Karpas-422 (cell line): ENCODE measurements around the gene COL25A1. TPM values are rescaled to one million over a fixed set of nuclear protein-coding genes. Genes with fewer than 3 reads are reported as not detected.

ENCODE experiments used
- DNase-seq: peaks from one replicate; pipeline ENCODE4 v3.0.0-alpha.2; 2015
- H2AFZ ChIP-seq: fragments of 200-600 bp; sonication (generic); 2 replicates; pipeline ENCODE4 v1.6.1; 2014; ENCODE audit warnings: antibody characterized with exemption, low read length, mixed read lengths
- H3K27ac ChIP-seq: fragments of 200-600 bp; sonication (generic); 2 replicates; pipeline ENCODE4 v1.5.1; 2014; ENCODE audit warnings: mild to moderate bottlenecking, low read length, moderate library complexity
- H3K27me3 ChIP-seq: fragments of 200-600 bp; sonication (generic); 2 replicates; pipeline ENCODE4 v1.6.1; 2014; ENCODE audit warnings: low read length, mixed read lengths
- H3K36me3 ChIP-seq: fragments of 200-600 bp; sonication (generic); 2 replicates; pipeline ENCODE4 v1.6.1; 2014; ENCODE audit warnings: low read length, mixed read lengths; ENCODE audit not compliant: insufficient read depth
- H3K4me1 ChIP-seq: fragments of 200-600 bp; sonication (generic); 2 replicates; pipeline ENCODE4 v1.6.1; 2014; ENCODE audit warnings: mild to moderate bottlenecking, low read length, mixed read lengths
- H3K4me2 ChIP-seq: fragments of 200-600 bp; sonication (generic); 2 replicates; pipeline ENCODE4 v1.6.1; 2014; ENCODE audit warnings: low read length, low read depth, mild to moderate bottlenecking; ENCODE audit not compliant: poor library complexity, severe bottlenecking
- H3K4me3 ChIP-seq: fragments of 200-600 bp; sonication (generic); 2 replicates; pipeline ENCODE4 v1.5.1; 2014; ENCODE audit warnings: mild to moderate bottlenecking, antibody characterized with exemption, low read length, mixed read lengths
- H3K79me2 ChIP-seq: fragments of 200-600 bp; sonication (generic); 2 replicates; pipeline ENCODE4 v1.6.1; 2014; ENCODE audit warnings: mild to moderate bottlenecking, low read length, mixed read lengths
- H3K9ac ChIP-seq: fragments of 200-600 bp; sonication (generic); 2 replicates; pipeline ENCODE4 v1.6.0; 2014; ENCODE audit warnings: low read length
- H3K9me2 ChIP-seq: fragments of 200-600 bp; sonication (generic), shearing (Covaris generic); replicated peaks from 2 replicates; pipeline ENCODE4 v1.6.0; 2014; ENCODE audit warnings: mild to moderate bottlenecking, low read length, moderate library complexity; ENCODE audit not compliant: insufficient read depth
- H3K9me3 ChIP-seq: fragments of 300-700, 200-600 bp; sonication (generic); 2 replicates; pipeline ENCODE4 v1.6.1; 2014; ENCODE audit warnings: low read length, mixed read lengths
- H4K20me1 ChIP-seq: fragments of 200-600 bp; sonication (generic); 2 replicates; pipeline ENCODE4 v1.6.1; 2014; ENCODE audit warnings: mild to moderate bottlenecking, antibody characterized with exemption, low read length, low read depth; ENCODE audit not compliant: insufficient read depth
- total RNA-seq: library from RNA; depleted of rRNA; stranded (reverse); fragments of >200 nt; shearing (Covaris generic); gene quantifications from 2 replicates; pipeline ENCODE4 v1.2.3, GENCODE V29; 2014; ENCODE audit warnings: low replicate concordance

The COL25A1 gene
- total RNA-seq, 1 experiment from 2014 or later, result not detected

DNA sequence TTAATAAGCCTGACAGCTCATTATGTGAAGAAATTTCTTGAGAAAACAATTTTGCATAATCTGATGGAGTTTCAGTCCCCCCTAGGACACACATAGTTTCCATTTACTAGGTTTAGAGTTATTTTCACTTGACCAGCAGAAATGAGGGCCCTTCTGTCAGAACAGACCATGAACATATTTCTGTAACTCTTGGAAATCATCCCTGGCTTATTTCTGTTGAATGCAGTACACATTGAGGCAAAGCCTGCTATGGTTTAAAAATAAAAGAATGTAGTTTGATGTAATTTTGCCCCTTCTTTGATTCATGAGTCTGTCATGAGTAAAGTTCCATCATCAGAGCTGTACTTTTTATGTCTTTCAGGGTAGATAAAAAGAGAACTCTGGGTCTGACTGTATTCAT, 435.0 kb downstream of the COL25A1 start:
- H2AFZ ChIP-seq, result no peak overlapping the region
- H3K27ac ChIP-seq, result no peak overlapping the region
- H4K20me1 ChIP-seq, result no peaks in the 10 kb centered on the region
- H3K9ac ChIP-seq, result no peak overlapping the region
- H3K9me3 ChIP-seq, result no peaks in the 10 kb centered on the region
- no peak overlapping the region for H3K4me2 ChIP-seq
- no peak overlapping the region for H3K4me3 ChIP-seq
- no peak for DNase-seq
- no peaks in the 10 kb centered on the region for H3K9me2 ChIP-seq
- no peaks in the 10 kb centered on the region for H3K4me1 ChIP-seq
- H3K36me3 ChIP-seq, result no peaks in the 10 kb centered on the region
- H3K79me2 ChIP-seq, result no peaks in the 10 kb centered on the region
- H3K27me3 ChIP-seq, result no peaks in the 10 kb centered on the region

DNA sequence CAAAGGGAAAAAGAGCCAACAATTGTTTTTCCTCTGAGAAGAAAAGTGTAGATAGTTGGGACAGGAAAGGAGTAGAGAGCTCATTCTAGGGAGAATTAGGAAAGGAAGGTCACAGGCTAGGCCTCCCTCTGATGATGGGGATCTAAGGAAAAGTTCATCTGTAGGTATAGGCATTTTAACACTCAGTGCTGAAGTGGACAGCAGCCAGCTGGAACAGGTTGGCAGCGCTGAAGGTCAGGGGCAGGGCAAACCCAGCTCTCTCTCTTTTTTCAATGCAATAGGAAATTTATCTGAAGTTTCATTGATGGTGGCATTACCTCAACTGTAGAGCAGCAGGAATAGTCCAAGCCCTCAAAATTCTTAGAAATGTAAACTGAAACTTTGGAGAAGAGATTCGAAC, 441.1 kb downstream of the COL25A1 start:
- H3K4me1 ChIP-seq, result no peaks in the 10 kb centered on the region
- no peak overlapping the region for H2AFZ ChIP-seq
- H3K79me2 ChIP-seq, result no peaks in the 10 kb centered on the region
- no peak overlapping the region for H3K4me2 ChIP-seq
- no peaks in the 10 kb centered on the region for H3K9me2 ChIP-seq
- peak; percentile 44 for DNase-seq
- H3K9me3 ChIP-seq, result no peaks in the 10 kb centered on the region
- H3K27ac ChIP-seq, result no peak overlapping the region
- H3K9ac ChIP-seq, result no peak overlapping the region
- H3K4me3 ChIP-seq, result no peak overlapping the region
- no peaks in the 10 kb centered on the region for H3K36me3 ChIP-seq
- H4K20me1 ChIP-seq, result no peaks in the 10 kb centered on the region
- no peaks in the 10 kb centered on the region for H3K27me3 ChIP-seq

DNA sequence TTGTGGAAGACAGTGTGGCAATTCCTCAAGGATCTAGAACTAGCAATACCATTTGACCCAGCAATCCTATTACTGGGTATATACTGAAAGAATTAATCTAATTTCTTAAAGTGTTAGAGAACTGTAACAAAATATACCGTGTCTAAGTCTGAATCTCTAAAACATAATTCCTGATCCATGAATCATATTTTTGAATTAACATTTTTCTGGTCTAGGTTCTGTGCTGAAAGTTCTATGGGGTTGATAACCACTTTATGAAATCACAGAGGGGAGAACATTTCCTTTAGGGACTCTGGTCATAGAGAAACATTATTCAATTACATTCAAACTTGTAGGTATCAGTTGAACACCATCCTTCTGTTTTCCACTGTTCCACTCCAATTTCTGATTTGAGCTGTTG, 447.7 kb downstream of the COL25A1 start:
- Histone ChIP-seq H3K9me3 (no peaks in the 10 kb centered on the region), H3K27ac (no peak overlapping the region), H3K79me2 (no peaks in the 10 kb centered on the region), H2AFZ (no peak overlapping the region), H4K20me1 (no peaks in the 10 kb centered on the region), H3K4me2 (no peak overlapping the region), H3K27me3 (no peaks in the 10 kb centered on the region), H3K36me3 (no peaks in the 10 kb centered on the region), H3K4me1 (peaks cover 3% of the 10 kb centered on the region; the same call in 1 of the 2 replicates), H3K4me3 (no peak overlapping the region), H3K9me2 (no peaks in the 10 kb centered on the region), H3K9ac (no peak overlapping the region)
- DNase-seq, result no peak

DNA sequence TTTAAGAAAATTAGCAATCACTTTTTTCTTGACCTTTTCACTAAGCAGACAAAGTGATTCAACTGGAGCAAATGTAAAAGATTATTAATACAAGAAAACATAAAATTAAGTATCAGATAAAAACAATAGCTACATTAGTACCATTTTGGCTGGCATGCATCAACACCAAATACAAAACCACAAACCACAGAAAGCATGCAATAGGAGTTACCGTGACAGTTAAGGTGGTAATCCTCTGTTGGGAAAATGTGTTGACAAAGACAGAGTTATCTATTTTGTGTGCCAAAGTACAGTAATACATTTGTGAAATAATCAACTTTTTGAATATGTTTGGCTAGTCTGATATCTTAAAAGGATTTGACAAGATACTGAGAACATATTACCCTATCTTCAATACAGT, 449.8 kb downstream of the COL25A1 start:
- no peaks in the 10 kb centered on the region for H3K79me2 ChIP-seq
- H2AFZ ChIP-seq, result no peak overlapping the region
- no peak overlapping the region for H3K9ac ChIP-seq
- H3K4me2 ChIP-seq, result no peak overlapping the region
- H3K27me3 ChIP-seq, result no peaks in the 10 kb centered on the region
- H3K27ac ChIP-seq, result no peak overlapping the region
- H3K36me3 ChIP-seq, result no peaks in the 10 kb centered on the region
- no peaks in the 10 kb centered on the region for H3K9me2 ChIP-seq
- peaks cover 5% of the 10 kb centered on the region; the same call in 1 of the 2 replicates for H3K4me1 ChIP-seq
- no peak overlapping the region for H3K4me3 ChIP-seq
- DNase-seq, result no peak
- H4K20me1 ChIP-seq, result no peaks in the 10 kb centered on the region
- no peaks in the 10 kb centered on the region for H3K9me3 ChIP-seq

DNA sequence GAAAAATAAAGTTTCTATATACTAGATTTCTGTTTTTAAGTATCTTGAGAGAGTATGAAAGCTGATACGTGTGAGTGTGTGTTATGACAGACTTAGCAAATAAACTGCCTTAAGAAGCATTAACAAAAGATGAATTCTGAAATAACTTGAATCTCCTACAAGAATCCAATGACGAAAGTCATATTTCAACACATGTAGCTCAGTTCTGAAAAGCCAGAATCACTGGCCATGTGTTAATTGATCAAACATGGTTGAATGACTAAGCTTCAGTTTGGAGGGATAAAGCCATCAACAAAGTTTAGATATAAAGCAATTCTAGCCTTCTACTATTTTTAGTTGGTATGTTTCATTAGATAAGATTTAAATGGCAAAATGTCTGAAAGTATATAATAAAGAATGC, 451.1 kb downstream of the COL25A1 start:
- Histone ChIP-seq H3K4me3 (no peak overlapping the region), H2AFZ (no peak overlapping the region), H3K9me2 (no peaks in the 10 kb centered on the region), H3K27me3 (no peaks in the 10 kb centered on the region), H3K4me1 (peaks cover 5% of the 10 kb centered on the region; the same call in 1 of the 2 replicates), H4K20me1 (no peaks in the 10 kb centered on the region), H3K4me2 (no peak overlapping the region), H3K27ac (no peak overlapping the region), H3K79me2 (no peaks in the 10 kb centered on the region), H3K9me3 (no peaks in the 10 kb centered on the region), H3K9ac (no peak overlapping the region), H3K36me3 (no peaks in the 10 kb centered on the region)
- no peak for DNase-seq

DNA sequence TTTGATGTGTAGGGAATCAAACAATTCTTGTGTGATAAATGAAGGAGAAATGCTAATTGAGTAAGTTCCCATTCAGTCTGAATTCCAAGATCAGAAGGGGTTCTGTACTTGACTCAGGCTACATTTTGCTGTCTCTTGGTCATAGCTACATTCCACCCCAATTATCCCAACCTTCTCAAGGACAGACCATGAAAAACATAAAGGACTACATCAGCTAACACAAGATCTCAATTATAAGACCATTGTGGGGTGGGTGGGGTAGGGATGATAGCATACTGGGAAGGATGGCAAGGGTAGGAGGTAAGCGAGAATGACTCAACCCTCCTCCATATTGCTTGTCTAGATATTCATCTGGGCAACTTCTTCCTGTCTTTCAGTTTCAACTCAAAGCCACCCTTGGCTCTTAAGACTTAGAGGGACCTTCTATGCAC, 452.2 kb downstream of the COL25A1 start:
- DNase-seq, result no peak
- no peaks in the 10 kb centered on the region for H4K20me1 ChIP-seq
- no peaks in the 10 kb centered on the region for H3K36me3 ChIP-seq
- H3K9me2 ChIP-seq, result no peaks in the 10 kb centered on the region
- H3K9me3 ChIP-seq, result no peaks in the 10 kb centered on the region
- H2AFZ ChIP-seq, result no peak overlapping the region
- peaks cover 5% of the 10 kb centered on the region; the same call in 1 of the 2 replicates for H3K4me1 ChIP-seq
- H3K27me3 ChIP-seq, result no peaks in the 10 kb centered on the region
- no peak overlapping the region for H3K4me3 ChIP-seq
- H3K27ac ChIP-seq, result no peak overlapping the region
- no peak overlapping the region for H3K9ac ChIP-seq
- H3K4me2 ChIP-seq, result no peak overlapping the region
- H3K79me2 ChIP-seq, result no peaks in the 10 kb centered on the region

DNA sequence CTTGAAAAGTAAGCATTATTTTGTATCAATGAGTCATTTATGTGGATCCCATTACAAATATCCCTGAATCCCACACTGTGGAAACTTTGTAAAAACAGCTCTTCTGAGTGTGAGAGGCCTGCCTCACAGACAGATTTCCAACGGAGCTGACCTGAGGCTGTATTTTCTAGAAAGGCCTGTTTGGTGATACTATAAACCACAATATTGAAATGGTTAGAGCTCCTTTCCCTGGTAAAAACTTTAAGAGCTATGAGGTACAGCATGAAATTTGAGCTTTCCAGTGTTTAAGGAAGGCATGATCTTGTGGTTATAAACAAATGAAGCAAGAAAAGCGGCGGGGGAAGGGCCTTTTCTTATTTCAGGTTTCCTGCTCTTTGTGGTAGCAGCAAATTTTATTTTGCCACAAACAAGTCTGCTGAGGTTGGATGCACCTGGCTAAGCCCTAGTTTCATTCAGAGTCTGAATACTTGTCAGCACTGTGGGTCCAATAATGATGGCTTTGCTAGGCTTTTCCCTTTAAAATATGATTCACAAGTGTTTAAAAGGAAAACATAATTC, 452.8 kb downstream of the COL25A1 start:
- H3K4me1 ChIP-seq, result peaks cover 5% of the 10 kb centered on the region; the same call in 1 of the 2 replicates
- no peak for DNase-seq
- H3K27ac ChIP-seq, result no peak overlapping the region
- no peaks in the 10 kb centered on the region for H3K27me3 ChIP-seq
- no peaks in the 10 kb centered on the region for H3K9me3 ChIP-seq
- no peak overlapping the region for H2AFZ ChIP-seq
- H3K79me2 ChIP-seq, result no peaks in the 10 kb centered on the region
- H4K20me1 ChIP-seq, result no peaks in the 10 kb centered on the region
- H3K4me2 ChIP-seq, result no peak overlapping the region
- no peaks in the 10 kb centered on the region for H3K9me2 ChIP-seq
- H3K4me3 ChIP-seq, result no peak overlapping the region
- H3K36me3 ChIP-seq, result no peaks in the 10 kb centered on the region
- H3K9ac ChIP-seq, result no peak overlapping the region

DNA sequence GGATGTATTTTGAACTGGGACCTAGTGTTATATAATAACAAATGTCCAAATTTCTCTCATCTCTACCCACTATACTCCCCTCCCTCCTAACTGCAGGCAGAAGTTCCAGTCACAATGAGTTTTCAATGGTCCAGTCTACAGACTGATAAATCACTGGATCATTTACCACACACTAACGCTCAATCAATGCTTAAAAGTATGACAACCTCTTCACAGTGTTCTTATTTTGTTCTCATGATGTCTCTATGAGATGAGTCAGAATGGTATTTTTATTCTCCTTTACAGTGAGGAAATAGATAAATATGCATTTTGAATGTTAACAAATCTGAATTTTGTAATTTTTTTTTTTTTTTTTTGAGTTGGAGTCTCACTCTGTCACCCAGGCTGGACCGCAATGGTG, 455.9 kb downstream of the COL25A1 start:
- Histone ChIP-seq H3K4me2 (no peak overlapping the region), H3K9me2 (no peaks in the 10 kb centered on the region), H3K27me3 (no peaks in the 10 kb centered on the region), H2AFZ (no peak overlapping the region), H3K4me1 (peaks cover 5% of the 10 kb centered on the region; the same call in 1 of the 2 replicates), H3K9me3 (no peaks in the 10 kb centered on the region), H4K20me1 (no peaks in the 10 kb centered on the region), H3K27ac (no peak overlapping the region), H3K36me3 (no peaks in the 10 kb centered on the region), H3K4me3 (no peak overlapping the region), H3K79me2 (no peaks in the 10 kb centered on the region), H3K9ac (no peak overlapping the region)
- DNase-seq, result no peak
